GM12892 (cell line): Measurements from ENCODE around the gene ZNF462.

Experiments used
- POLR2AphosphoS5 ChIP-seq: IDR thresholded peaks from 2 replicates; pipeline ENCODE4 v1.6.1; 2011; ENCODE audit warnings: low read depth, low read length, control low read depth
- TAF1 ChIP-seq: IDR thresholded peaks from 2 replicates; pipeline ENCODE4 v1.6.1; 2011; ENCODE audit warnings: low read depth, mild to moderate bottlenecking, control low read depth, low read length, borderline replicate concordance

- TF ChIP-seq TAF1 (no peak), POLR2AphosphoS5 (no peak)
Observed at GRCh38 chr9:107000218-107000617, 137.3 kb downstream of the ZNF462 start.
